CD4-positive, alpha-beta T cell treated with Interleukin-1 beta for 1 hour (primary cell): ENCODE data around the gene KCNMA1.

Experiments used
- DNase-seq, 2 donors: peaks; one replicate each; pipeline ENCODE4 v3.0.0-alpha.2; 2020 to 2022

Gene KCNMA1

DNA sequence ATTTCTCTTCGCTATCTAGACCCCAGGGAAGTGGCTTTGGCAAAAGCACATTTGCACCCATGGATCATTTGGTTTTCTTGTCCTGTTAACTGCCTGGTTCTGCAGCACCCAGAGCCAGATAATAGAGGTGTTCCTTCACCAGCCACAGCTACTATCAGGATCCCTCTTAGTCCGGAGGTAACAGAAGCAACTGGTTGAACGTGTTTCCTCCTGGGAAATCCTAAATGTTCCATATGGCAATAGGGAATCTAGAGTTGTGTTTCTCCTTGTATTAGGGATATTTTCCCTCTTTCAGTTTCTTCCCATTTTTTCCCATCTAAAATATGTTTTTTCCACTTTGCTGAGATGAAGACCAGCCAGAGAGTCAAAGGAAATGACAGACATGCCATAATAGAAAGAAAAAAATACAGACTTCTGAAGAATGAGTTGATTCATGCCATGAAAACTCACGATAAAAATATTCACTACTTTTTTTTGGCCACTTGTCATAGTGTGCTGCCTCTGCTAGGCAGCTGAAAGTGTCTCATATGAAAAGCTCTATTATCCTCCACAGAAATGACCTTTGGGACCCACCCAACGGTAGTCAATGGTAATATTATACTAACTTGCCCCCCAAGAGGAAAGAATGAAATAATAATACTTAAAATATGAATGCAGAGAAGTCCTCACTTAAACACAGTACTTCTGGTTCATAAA lies 472.8 kb downstream of the KCNMA1 start:
- DNase-seq, result no peak

DNA sequence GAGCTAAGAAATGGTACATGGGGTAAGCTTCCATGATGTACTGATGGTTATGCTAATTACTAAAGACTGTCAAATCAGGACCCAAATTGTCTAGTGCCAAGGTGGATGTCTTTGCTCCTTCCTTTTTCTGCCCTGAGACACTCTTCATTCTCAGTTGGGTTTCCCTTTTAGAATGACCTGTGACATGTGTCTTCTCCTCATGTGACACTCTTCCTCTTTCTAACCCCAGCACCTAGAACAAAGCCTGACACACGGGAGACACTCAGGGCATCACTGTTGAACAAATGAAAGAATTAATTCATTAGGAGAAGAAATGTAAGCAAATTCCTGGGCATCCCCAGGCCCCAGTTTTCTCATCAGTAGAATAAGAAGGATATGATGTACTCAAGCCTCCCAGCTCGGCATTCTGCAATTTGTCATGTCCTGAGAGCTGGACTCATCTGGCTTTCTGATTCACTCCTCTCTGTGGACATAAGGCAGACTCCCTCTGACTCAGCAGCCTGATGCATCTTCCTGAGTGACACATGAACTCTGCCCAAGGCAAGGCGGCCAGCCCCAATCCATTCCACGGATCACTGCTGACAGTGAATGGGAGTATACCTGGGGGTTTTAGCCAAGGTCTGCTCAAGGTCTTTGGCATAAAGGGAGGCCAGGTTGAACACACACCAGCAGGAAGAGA lies 473.8 kb downstream of the KCNMA1 start:
- DNase-seq, result no peak

DNA sequence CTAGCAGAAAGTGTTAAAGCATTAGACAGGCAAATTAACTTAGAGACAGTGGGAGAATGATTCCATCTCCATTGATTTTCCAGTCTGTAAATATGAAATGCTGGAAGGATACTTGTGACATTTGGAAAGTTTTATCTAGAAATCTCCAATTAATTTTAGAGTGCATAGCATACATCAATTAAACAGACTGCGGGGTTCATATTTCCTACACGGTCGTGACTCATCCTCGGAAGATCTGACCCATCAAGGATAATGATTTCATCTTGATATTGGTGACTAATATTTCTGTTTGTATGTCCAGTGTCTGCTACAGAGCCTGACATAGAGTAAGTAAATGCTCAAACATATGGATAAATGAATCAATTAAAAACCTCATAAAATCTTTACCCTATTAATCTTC lies 474.9 kb downstream of the KCNMA1 start:
- no peak for DNase-seq

- DNase-seq, result no peak
These were observed 476.9 kb downstream of the KCNMA1 start for GRCh38 chr10:77160679-77161078.

- no peak for DNase-seq
These were observed 478.0 kb downstream of the KCNMA1 start for GRCh38 chr10:77159538-77160110.

GRCh38 chr10:77158666-77159065 lies 478.9 kb downstream of the KCNMA1 start:
- DNase-seq, result no peak

- DNase-seq, result no peak
These were observed 480.2 kb downstream of the KCNMA1 start for GRCh38 chr10:77157248-77158019.

DNA sequence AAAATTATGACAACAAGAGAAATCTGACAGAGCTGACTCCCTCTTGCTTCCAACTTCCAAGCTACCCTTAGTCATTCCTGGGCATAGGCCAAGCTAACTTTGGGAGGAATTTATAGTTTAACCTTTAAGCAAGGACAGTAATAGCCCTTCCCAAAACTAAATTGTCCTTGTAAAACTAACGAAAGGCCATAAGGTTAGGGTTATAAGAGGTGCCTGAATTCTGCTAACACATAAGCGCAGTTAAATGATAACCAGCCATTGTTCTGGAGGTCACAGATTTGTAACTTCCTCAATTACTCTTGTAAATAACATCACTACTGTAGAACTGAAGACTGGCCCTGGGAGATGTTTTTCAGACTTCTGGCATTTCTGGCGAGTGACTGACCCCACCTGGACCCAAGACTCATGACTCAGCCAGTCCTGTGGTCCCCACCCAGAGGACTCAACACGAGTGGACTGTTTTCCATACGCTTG lies 481.2 kb downstream of the KCNMA1 start:
- DNase-seq, result no peak

DNA sequence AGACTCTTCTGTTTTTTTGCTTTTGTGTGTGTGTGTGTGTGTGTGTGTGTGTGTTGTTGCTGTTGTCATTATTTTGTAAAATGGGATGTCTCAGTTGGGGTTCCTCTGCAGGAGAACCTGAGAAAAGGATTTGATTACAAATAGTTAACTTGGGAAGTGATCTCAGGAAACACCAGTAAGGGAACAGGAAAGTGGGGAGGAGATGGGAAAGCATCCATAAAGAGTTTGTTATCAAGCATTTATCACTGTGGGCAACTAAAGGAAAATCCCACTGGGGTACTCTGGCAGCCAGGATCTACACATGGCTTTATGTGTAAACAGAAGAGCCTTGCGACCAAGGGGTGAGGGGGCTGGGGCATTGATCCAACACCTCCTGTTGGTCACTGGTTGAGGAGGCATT lies 485.4 kb downstream of the KCNMA1 start:
- no peak for DNase-seq

DNA sequence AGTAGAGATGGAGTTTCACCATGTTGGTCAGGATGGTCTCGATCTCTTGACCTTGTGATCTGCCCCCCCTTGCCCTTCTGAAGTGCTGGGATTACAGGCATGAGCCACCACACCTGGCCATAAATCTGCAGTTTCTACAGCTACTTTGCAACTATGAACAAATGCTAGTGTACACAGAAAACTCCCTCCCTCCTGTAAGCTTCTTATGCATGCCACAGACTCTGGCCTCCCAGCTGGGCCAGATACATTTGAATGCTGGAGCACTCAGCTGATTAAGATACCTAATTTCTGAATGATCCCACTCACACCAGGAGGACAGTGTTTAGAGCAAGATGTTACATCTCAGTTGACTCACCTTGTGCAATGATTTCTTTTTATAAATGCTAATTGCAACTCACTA lies 486.2 kb downstream of the KCNMA1 start:
- DNase-seq, result no peak

DNA sequence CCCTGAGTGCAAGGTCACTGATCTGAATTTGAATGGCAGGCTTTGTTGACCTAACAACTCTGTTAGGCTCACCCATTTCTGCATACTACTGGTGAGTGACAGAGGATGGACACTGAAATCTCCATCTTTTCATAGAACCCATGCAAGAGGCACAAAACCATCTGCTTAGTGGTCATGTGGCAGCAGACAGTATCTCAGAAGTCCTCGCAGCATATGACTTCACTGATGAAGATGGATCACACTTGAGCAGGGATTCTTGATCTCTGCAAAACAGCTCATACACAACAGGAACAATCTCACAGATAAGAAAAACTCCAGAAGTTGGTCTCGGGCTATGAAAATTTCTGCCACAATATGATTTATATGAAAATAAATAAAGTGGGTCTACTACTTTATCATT lies 487.9 kb downstream of the KCNMA1 start:
- DNase-seq, result no peak

DNA sequence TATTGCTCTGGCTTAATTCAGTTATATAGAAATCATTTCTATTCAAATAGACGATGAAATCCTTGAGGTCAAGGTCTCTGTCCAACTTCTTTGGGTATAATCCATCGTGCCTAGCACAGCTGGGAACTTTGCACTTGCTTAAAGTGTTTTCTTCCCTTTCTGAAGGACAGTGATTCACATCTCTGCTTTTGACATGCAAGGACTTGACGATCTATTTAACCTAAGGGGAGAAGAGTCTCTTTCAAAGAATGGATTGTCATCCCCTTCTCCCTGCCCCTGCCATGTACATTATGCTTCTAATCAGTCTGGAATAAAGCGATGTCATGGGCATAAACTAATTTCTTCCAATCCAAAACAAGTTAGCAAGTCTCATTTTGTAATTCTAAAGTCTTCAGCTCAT lies 488.6 kb downstream of the KCNMA1 start:
- no peak for DNase-seq

DNA sequence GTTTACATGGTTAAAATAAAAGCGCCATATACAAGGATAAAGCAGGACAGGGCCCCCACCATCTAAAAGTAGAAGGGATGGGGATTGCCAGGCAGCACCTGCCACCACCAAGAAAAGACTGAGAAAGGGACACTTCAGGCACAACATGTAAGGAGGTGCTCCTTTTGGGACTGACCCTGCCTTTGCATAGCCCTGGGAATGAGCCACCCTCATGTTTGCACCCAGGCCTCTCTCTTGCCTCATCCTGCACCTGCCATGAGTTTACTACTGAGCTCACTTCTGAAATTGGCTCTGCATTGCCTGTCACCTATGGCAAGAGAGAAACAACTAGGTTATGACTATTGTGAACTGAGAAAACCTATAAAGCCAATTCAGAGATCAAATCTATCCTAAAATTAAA lies 489.7 kb downstream of the KCNMA1 start:
- no peak for DNase-seq

GRCh38 chr10:77146712-77147336 lies 490.8 kb downstream of the KCNMA1 start:
- DNase-seq, result no peak

DNA sequence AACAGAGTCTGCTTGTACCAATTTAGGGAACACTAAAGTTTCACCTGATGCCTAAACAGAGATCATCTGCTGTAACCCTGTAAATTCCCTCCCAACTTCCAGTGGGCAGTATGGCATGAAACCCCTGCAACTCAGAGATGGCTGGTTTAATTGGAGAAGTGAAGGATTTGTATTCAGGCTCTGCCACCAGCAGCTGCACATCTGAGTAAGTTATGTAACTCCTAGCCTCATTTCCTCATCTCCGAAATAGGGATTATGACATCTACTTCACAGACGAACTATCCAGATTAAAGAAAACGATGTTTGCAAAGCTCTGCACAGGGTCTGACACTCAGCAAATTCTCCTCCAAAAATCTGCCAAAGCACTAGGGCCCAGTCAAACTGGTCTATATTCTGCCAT lies 493.0 kb downstream of the KCNMA1 start:
- DNase-seq, result no peak

DNA sequence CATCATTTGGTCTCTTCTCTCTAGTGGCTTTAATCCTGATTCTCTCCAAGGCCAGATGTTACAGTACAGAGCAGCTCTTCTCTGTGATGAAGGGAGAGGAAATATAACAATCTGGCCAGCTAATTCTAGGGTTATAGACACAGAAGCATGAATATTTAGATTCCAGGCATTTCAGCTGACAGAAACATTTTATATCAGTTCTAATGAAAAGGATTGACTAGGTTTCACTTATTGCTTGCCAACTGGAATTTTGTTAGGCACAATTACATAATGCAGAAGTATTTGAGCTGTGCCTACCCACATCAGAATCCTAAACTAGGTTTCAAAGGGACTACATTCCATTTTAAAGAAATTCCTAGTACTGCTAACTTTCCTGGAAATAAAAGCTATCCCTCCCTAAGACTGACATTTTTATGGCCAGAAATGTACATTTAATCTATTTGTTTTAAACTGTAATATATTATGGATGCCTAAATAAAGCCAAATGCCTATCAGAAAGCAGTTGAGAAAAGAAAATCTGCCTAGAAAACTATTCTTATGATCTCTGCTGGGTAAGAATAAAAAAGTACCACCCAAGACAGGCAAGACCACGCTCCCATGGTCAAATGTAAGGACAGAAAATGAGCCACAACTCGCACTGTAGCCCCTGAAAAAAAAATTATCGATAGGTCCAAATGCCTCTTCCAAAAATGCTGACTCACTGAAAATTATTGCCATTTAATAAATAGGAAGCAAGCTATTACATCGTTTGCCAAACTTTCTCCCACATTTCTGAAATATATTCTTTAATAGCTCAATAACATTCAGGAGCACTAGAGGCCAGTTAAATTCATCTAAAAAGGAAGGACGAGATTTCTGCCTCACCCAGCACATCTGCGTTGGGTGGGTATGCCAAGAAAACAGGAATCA lies 498.1 kb downstream of the KCNMA1 start:
- DNase-seq, result no peak

DNA sequence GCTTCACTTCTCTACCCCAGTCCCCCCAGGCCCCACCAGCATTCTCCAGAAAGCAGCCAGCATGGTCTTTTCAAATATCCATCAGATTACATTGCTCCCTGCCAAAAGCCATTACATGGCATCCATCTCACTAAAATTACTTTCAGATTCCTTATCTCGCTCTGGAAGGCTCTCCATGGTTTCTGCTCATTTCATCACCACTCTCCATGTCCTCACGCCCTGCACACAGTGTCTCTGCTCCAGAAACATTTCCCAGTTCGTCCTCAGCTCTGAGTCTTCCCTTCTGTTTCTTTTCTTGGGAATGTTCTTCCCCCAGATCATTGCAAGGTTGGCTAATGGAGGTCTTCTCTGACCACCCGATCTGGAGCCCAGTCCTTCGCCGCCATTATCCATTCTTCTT lies 499.1 kb downstream of the KCNMA1 start:
- DNase-seq, result no peak

DNA sequence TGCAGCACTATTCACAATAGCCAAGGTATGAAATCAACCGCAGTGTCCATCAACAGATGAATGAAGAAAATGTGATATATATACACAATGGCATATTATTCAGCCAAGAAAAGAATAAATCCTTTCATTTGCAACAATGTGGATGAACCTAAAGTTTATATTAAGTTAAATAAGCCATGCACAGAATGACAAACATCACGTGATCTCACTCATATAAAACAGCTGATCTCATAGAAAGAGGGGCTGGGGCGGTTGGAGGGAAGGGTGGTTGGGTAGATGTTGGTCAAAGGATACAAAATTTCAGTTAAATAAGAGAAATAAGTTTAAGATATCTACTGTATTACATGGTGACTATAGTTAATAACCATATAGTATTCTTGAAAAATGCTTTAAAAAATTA lies 502.1 kb downstream of the KCNMA1 start:
- DNase-seq, result no peak

DNA sequence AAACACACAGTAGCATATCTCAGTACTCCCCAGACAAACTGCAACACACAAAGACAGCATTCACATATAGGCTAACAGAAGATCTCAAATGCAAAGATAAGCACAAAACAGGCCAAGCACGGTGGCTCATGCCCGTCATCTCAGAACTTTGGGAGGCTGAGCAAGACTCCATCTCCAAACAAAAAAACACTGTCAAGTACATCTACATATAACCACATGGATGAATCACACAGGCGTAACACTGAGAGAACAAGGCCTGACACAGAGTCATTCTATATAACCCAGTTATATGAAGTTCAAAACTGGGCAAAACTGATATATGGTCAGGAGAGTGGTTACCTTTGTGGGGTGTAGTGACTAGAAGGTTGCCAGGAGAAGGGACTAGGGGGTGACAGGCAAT lies 506.4 kb downstream of the KCNMA1 start:
- no peak for DNase-seq

GRCh38 chr10:77127243-77127642 lies 510.4 kb downstream of the KCNMA1 start:
- no peak for DNase-seq

DNA sequence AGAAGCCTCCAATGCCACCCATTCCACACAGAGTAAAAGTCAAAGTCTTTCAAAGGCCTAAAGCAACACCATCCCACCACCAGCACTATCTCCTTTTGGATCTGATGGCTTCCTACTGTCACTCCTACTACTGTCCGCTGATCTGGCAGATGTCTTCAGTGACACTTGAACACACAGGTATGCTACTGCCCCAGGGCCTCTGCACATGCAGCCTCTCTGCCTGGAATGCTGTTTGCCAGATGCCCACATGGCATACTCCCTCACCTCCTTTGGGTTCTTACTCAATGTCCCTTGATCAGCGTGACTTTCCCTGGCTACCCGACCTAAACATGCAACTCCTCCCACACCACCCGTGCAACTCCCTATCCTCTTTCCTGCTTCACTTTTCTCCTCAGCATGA lies 512.4 kb downstream of the KCNMA1 start:
- no peak for DNase-seq

GRCh38 chr10:77123330-77123729 lies 514.3 kb downstream of the KCNMA1 start:
- no peak for DNase-seq
